Ovary (tissue), 3 donors: ENCODE results near the gene STRN.

Experiments used
- CTCF ChIP-seq, 3 donors: fragments of 450-650 bp in 2 of 3; fragments of 200-600 bp in 1 of 3; IDR thresholded peaks; one replicate each; pipeline versions ENCODE4 v1.5.1 to v1.8.0; 2016 to 2022; ENCODE audit warnings: antibody characterized with exemption in 3 of 3, mild to moderate bottlenecking in 1 of 3
- POLR2A ChIP-seq: fragments of 450-650 bp; IDR thresholded peaks from one replicate; pipeline ENCODE4 v1.6.1; 2017; ENCODE audit warnings: antibody characterized with exemption, mild to moderate bottlenecking, moderate library complexity
- donor health status: DM: no; HTN: no; CAD: no.

GRCh38 chr2:36805635-36806224, 160.6 kb downstream of the STRN start:
- TF ChIP-seq CTCF (IDR thresholded peaks at IDR 0.05) (no peak), POLR2A (no peak)
